ENCODE results near the gene CCDC3. TPM values are rescaled to one million over a fixed set of nuclear protein-coding genes. Genes with fewer than 3 reads are reported as not detected.

Gene CCDC3
- total and polyA plus RNA-seq, 2 of the 8 experiments (the other 6 are each of a cell fraction or from before 2014, with no cell fraction given): 3.4 to 3.7 TPM

DNA sequence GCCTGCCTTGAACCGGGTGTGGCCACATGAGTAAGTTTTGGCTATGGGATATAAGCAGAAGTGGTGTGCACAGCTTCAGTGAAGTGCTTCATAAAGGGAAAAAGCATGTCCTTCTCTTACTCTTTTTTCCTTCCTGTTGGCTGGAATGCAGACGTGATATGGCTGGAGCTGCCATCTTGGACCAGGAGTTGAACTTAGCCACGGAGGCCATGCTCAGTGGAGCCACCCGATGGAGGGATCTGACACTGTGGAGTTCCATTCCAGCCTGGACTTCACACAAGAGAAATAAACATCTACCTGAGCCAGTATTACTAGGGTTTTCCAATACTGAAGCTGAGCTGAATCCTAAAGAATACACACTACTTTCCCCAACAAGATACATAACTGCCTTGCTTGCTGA, 52.3 kb downstream of the CCDC3 start:
- WGBS, 2 experiments (ENCODE audit: extremely low coverage in 1 of 2, insufficient coverage in 1 of 2, insufficient read length in 1 of 2, insufficient replicate concordance in 2 of 2, low coverage in 1 of 2, low lambda C conversion rate in 2 of 2, missing lambda C conversion rate in 1 of 2): 86% methylated on average over 4 of the region's 4 CpGs; no CpG with 5 or more reads in 1 of the 2 experiments
- no peak overlapping the region for H4K5ac ChIP-seq (ENCODE audit: insufficient read length, low read depth, low read length)
- H4K8ac ChIP-seq (ENCODE audit: extremely low read depth, insufficient read depth, low read length): no peak overlapping the region
- no peaks in the 10 kb centered on the region for H3K4me1 ChIP-seq (replicated peaks in 1 of 4; ENCODE audit: control insufficient read depth in 3 of 4, insufficient read depth in 4 of 4, low read length in 3 of 4)
- H4K20me1 ChIP-seq (replicated peaks in 1 of 2; ENCODE audit: control insufficient read depth in 1 of 2, insufficient read depth in 2 of 2, low read length in 2 of 2): no peaks in the 10 kb centered on the region
- ChIA-PET CTCF (ENCODE audit: partially characterized antibody) (interaction anchor here (0.6 to 3.0 kb wide), 12 partner anchors 10 to 164 kb away, joined by 3 to 14 read pairs (median 4); no protein-coding TSS in a partner anchor), POLR2A (ENCODE audit: partially characterized antibody) (no interaction called here)
- no peak overlapping the region for H3K4me3 ChIP-seq (ENCODE audit: extremely low read depth in 1 of 4, insufficient read depth in 2 of 4, low read depth in 3 of 4, low read length in 4 of 4)
- no peak overlapping the region for H3K9ac ChIP-seq (replicated peaks in 1 of 4; ENCODE audit: extremely low read depth in 1 of 4, low read depth in 3 of 4, low read length in 3 of 4)
- H2BK15ac ChIP-seq (ENCODE audit: low read length): no peak overlapping the region
- H4K91ac ChIP-seq (replicated peaks; ENCODE audit: insufficient read length, low read length): no peak overlapping the region
- no peak overlapping the region for H3K23ac ChIP-seq (ENCODE audit: insufficient read length)
- peak overlapping the region; percentile 16; the same call in 1 of the 2 replicates for H2AFZ ChIP-seq (ENCODE audit: low read length)
- H3K36me3 ChIP-seq (ENCODE audit: control insufficient read depth in 2 of 4, insufficient read depth in 4 of 4, low read length in 3 of 4): no peaks in the 10 kb centered on the region
- H3K4ac ChIP-seq (replicated peaks; ENCODE audit: insufficient read length, low read depth, low read length): no peak overlapping the region
- no peak overlapping the region for H3K4me2 ChIP-seq (ENCODE audit: insufficient read depth in 1 of 2, low read depth in 2 of 2, low read length in 2 of 2)
- H3K9me3 ChIP-seq (ENCODE audit: insufficient read depth in 2 of 2, low read depth in 1 of 2, low read length in 1 of 2): peaks cover 11% of the 10 kb centered on the region in 2 experiments; a peak in 2 of 4 replicates
- DNase-seq (ENCODE audit: low read depth in 1 of 2, low spot score in 2 of 2) (peak in 1 of 2 experiments; percentile 52), FAIRE-seq (peak; percentile 36)
- no peaks in the 10 kb centered on the region for H3K79me2 ChIP-seq (ENCODE audit: control insufficient read depth in 1 of 2, insufficient read depth in 2 of 2, low read length in 2 of 2)
- no peak overlapping the region for H2BK20ac ChIP-seq (ENCODE audit: low read length)
- H3K56ac ChIP-seq (replicated peaks; ENCODE audit: insufficient read length, low read depth, low read length): no peak overlapping the region
- H2BK12ac ChIP-seq (ENCODE audit: low read depth, low read length): no peak overlapping the region
- H3K14ac ChIP-seq (ENCODE audit: insufficient read length): no peak overlapping the region
- H3K79me1 ChIP-seq (ENCODE audit: low read depth, low read length): no peaks in the 10 kb centered on the region
- H3K27ac ChIP-seq (ENCODE audit: low read depth, low read length): no peak overlapping the region
- H3K18ac ChIP-seq (ENCODE audit: extremely low read depth, low read length): no peak overlapping the region
- H3K27me3 ChIP-seq (replicated peaks in 1 of 4; ENCODE audit: control insufficient read depth in 3 of 4, extremely low read depth in 1 of 4, insufficient read depth in 3 of 4, low read length in 3 of 4): no peaks in the 10 kb centered on the region
- H2BK5ac ChIP-seq (ENCODE audit: low read depth, low read length): no peak overlapping the region
- no peak overlapping the region for H2AK5ac ChIP-seq (ENCODE audit: low read depth, low read length)
- no peaks in the 10 kb centered on the region for H3K23me2 ChIP-seq (ENCODE audit: low read depth, low read length)
- no peak overlapping the region for H2BK120ac ChIP-seq (replicated peaks; ENCODE audit: low read depth, low read length)
- TF ChIP-seq KDM5A (IDR thresholded peaks at IDR 0.05; ENCODE audit: low read length) (no peak), SAP30 (IDR thresholded peaks at IDR 0.05; ENCODE audit: insufficient read depth, insufficient replicate concordance, low read length) (no peak), YY1 (IDR thresholded peaks at IDR 0.05; ENCODE audit: low read depth, low read length) (peak; percentile 85), TAF1 (IDR thresholded peaks at IDR 0.05; ENCODE audit: low read depth, low read length) (no peak), BRCA1 (IDR thresholded peaks at IDR 0.05; ENCODE audit: low read depth, low read length) (no peak), SP1 (IDR thresholded peaks at IDR 0.05; ENCODE audit: low read depth, low read length) (no peak), SRF (IDR thresholded peaks at IDR 0.05; ENCODE audit: low read depth, low read length) (no peak), CBX5 (IDR thresholded peaks at IDR 0.05; ENCODE audit: low read depth, low read length) (no peak), MAFK (IDR thresholded peaks at IDR 0.05; ENCODE audit: low read depth, low read length) (no peak), ZNF274 (IDR thresholded peaks at IDR 0.05; ENCODE audit: borderline replicate concordance, extremely low read depth, low read length) (no peak), NANOG (IDR thresholded peaks at IDR 0.05; ENCODE audit: insufficient read depth, low read depth, low read length, poor library complexity, severe bottlenecking) (no peak), RAD21 (IDR thresholded peaks at IDR 0.05 in 1 of 2, conservative IDR thresholded peaks at IDR 0.05 in 1 of 2; ENCODE audit: low read depth in 2 of 2, low read length in 2 of 2) (peak; percentile 39 to 47), TAF7 (optimal IDR thresholded peaks at IDR 0.05; ENCODE audit: borderline replicate concordance, low read depth, low read length) (no peak), EP300 (IDR thresholded peaks at IDR 0.05; ENCODE audit: borderline replicate concordance in 1 of 2, low read depth in 2 of 2, low read length in 2 of 2) (no peak)

Measured in H1 (cell line).